ENCODE results near the gene PIGX.

PIGX gene

GRCh38 chr3:196775938-196776337, 63.8 kb downstream of the PIGX start:
- H3K4me1 ChIP-seq (ENCODE audit: control insufficient read depth, insufficient read depth, low read length), result peaks cover 4% of the 10 kb centered on the region
- no peaks in the 10 kb centered on the region for H3K27me3 ChIP-seq (ENCODE audit: control insufficient read depth, insufficient read depth, low read length)
- no peak overlapping the region for H3K9ac ChIP-seq (ENCODE audit: low read length)
- H3K36me3 ChIP-seq (ENCODE audit: control insufficient read depth, insufficient read depth, low read length), result no peaks in the 10 kb centered on the region
- no peak overlapping the region for H3K4me3 ChIP-seq (ENCODE audit: low read length)
- H3K27ac ChIP-seq (ENCODE audit: low read depth, low read length), result no peak overlapping the region

GRCh38 chr3:196777836-196778235, 65.7 kb downstream of the PIGX start:
- H3K4me1 ChIP-seq (ENCODE audit: control insufficient read depth, insufficient read depth, low read length), result peaks cover 4% of the 10 kb centered on the region
- H3K27me3 ChIP-seq (ENCODE audit: control insufficient read depth, insufficient read depth, low read length), result no peaks in the 10 kb centered on the region
- H3K4me3 ChIP-seq (ENCODE audit: low read length), result no peak overlapping the region
- no peak overlapping the region for H3K27ac ChIP-seq (ENCODE audit: low read depth, low read length)
- no peaks in the 10 kb centered on the region for H3K36me3 ChIP-seq (ENCODE audit: control insufficient read depth, insufficient read depth, low read length)
- H3K9ac ChIP-seq (ENCODE audit: low read length), result no peak overlapping the region

GRCh38 chr3:196778755-196779154, 66.6 kb downstream of the PIGX start:
- Histone ChIP-seq H3K27ac (ENCODE audit: low read depth, low read length) (peak overlapping the region; percentile 38), H3K4me3 (ENCODE audit: low read length) (no peak overlapping the region), H3K27me3 (ENCODE audit: control insufficient read depth, insufficient read depth, low read length) (no peaks in the 10 kb centered on the region), H3K9ac (ENCODE audit: low read length) (no peak overlapping the region), H3K36me3 (ENCODE audit: control insufficient read depth, insufficient read depth, low read length) (peaks cover 4% of the 10 kb centered on the region), H3K4me1 (ENCODE audit: control insufficient read depth, insufficient read depth, low read length) (peaks cover 3% of the 10 kb centered on the region)

- H3K27ac ChIP-seq (ENCODE audit: low read depth, low read length), result no peak overlapping the region
- H3K4me3 ChIP-seq (ENCODE audit: low read length), result no peak overlapping the region
- H3K36me3 ChIP-seq (ENCODE audit: control insufficient read depth, insufficient read depth, low read length), result peaks cover 5% of the 10 kb centered on the region
- peaks cover 3% of the 10 kb centered on the region for H3K4me1 ChIP-seq (ENCODE audit: control insufficient read depth, insufficient read depth, low read length)
- H3K9ac ChIP-seq (ENCODE audit: low read length), result no peak overlapping the region
- H3K27me3 ChIP-seq (ENCODE audit: control insufficient read depth, insufficient read depth, low read length), result no peaks in the 10 kb centered on the region
Measured at GRCh38 chr3:196782511-196782910, 70.3 kb downstream of the PIGX start.
